22Rv1 (cell line): ENCODE measurements around the gene PFKFB3.

Experiments
- CTCF ChIP-seq: fragments of 450-650 bp; IDR thresholded peaks from 2 replicates; pipeline ENCODE4 v1.5.1; 2017; ENCODE audit warnings: mild to moderate bottlenecking
- ZFX ChIP-seq: fragments of 450-650 bp; IDR thresholded peaks from 2 replicates; pipeline ENCODE4 v1.6.1; 2017; ENCODE audit warnings: antibody characterized with exemption, borderline replicate concordance

DNA sequence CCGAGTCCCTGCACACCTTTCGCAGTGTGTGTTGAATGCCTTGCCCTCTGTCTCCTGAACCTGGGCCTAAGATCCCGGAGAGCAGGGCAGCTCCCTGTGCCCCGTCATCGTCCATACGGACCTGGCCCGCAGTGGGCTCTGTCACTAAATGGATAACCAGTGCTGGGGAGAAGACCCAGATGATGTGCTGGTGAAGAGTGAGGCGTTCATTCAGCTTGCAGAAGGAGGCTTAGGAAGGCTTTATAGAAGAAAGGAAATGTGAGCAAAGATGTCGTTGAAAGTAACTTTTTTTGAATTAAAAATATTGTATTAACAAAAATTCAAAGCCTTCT lies 34.4 kb downstream of the PFKFB3 start:
- TF ChIP-seq CTCF: no peak
- no peak for TF ChIP-seq ZFX
